ENCODE measurements around the gene MYO1H.
A peak's percentile ranks its signal among the peaks of the same experiment; 100 is the strongest.

Gene MYO1H

DNA sequence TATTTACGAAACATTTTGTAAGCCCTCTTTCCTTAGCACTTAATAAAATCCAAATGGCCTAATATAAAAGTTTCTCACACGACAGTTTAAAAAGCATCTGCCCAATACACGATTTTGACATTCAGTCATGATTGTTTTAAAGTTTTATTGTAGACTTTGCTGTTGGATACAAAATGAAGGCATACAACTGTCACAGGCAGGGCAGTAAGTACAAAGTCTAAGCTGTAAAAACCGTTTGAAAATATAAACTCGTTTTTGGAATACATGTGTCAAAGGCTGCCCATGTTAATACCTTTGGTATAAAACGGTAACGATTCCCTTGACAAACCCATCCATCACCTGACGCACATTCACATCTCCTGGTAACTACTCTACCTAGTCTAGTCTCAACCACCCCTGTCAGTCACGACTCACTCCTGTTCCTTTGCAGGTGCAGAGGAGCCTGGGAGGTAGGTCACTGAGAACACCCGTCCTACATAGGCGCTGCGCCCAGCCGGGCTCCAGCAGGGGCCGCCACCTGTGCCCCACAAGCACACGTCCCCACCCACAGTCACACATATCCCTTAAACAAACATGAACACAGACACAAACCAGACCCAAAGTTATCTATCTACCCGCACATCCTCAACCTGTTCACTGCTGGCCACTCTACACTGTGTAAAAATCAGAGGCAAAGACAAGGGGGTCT is 102.3 kb downstream of the MYO1H start:
- 89% methylated on average over 16 of the region's 16 CpGs for WGBS
- H3K9me3 ChIP-seq (ENCODE audit: insufficient read depth, low read depth, low read length): no peaks in the 10 kb centered on the region
- no peak overlapping the region for H3K4me3 ChIP-seq (ENCODE audit: low read length)
- H3K27me3 ChIP-seq (ENCODE audit: insufficient read depth, low read length): no peaks in the 10 kb centered on the region
- H3K9ac ChIP-seq (ENCODE audit: low read depth, low read length): no peak overlapping the region
- H3K36me3 ChIP-seq (ENCODE audit: insufficient read depth, low read length): peaks cover 95% of the 10 kb centered on the region
- no peak overlapping the region for H3K27ac ChIP-seq (ENCODE audit: low read depth, low read length)
- H3K4me1 ChIP-seq (ENCODE audit: insufficient read depth, low read length): no peaks in the 10 kb centered on the region

DNA sequence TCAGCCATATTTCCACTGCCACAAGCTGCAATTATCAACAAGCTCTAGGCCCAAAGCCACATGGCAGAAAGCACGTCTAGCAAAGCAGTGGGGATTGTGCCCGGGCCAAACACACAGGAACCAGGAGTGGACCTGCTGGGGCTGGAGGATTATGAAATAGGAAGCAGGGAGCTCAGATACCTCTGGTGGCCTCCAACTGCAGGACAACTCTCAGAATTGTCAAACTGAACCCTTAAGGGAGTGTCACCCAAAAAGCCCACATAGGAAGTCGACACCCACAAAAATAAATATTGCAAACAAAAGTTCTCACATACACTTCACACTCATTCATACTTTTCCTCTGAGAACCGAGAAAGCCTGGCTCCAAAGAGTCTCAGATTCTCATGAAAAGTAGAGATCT is 103.3 kb downstream of the MYO1H start:
- Histone ChIP-seq H3K36me3 (ENCODE audit: insufficient read depth, low read length) (peaks cover 95% of the 10 kb centered on the region), H3K9me3 (ENCODE audit: insufficient read depth, low read depth, low read length) (no peaks in the 10 kb centered on the region), H3K4me1 (ENCODE audit: insufficient read depth, low read length) (no peaks in the 10 kb centered on the region), H3K4me3 (ENCODE audit: low read length) (no peak overlapping the region), H3K27me3 (ENCODE audit: insufficient read depth, low read length) (no peaks in the 10 kb centered on the region), H3K27ac (ENCODE audit: low read depth, low read length) (no peak overlapping the region), H3K9ac (ENCODE audit: low read depth, low read length) (no peak overlapping the region)
- 82% methylated on average over 4 of the region's 4 CpGs for WGBS

DNA sequence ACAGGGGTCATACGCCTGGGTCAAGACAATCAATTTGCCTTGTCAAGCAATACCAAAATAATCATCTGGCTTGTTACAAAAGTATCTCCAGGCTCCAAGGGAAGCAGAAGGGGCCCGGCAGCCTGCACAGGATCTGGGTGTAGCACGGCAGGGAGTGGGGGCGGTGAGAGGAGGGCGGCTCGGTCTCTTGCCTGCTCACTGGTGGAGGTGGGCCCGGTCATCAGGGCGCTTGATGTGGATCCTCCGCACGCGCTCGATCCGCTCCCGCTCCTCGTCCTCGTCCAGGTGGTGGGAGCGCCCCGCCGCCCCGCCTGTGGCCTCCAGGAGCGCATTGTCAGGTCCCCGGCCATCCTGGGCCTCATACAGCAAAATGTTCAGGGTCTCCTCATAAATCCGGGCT is 103.7 kb downstream of the MYO1H start:
- no peaks in the 10 kb centered on the region for H3K9me3 ChIP-seq (ENCODE audit: insufficient read depth, low read depth, low read length)
- peaks cover 95% of the 10 kb centered on the region for H3K36me3 ChIP-seq (ENCODE audit: insufficient read depth, low read length)
- H3K9ac ChIP-seq (ENCODE audit: low read depth, low read length): no peak overlapping the region
- H3K27me3 ChIP-seq (ENCODE audit: insufficient read depth, low read length): no peaks in the 10 kb centered on the region
- no peaks in the 10 kb centered on the region for H3K4me1 ChIP-seq (ENCODE audit: insufficient read depth, low read length)
- no peak overlapping the region for H3K27ac ChIP-seq (ENCODE audit: low read depth, low read length)
- whole genome bisulfite sequencing: 96% methylated on average over 23 of the region's 23 CpGs
- H3K4me3 ChIP-seq (ENCODE audit: low read length): no peak overlapping the region

DNA sequence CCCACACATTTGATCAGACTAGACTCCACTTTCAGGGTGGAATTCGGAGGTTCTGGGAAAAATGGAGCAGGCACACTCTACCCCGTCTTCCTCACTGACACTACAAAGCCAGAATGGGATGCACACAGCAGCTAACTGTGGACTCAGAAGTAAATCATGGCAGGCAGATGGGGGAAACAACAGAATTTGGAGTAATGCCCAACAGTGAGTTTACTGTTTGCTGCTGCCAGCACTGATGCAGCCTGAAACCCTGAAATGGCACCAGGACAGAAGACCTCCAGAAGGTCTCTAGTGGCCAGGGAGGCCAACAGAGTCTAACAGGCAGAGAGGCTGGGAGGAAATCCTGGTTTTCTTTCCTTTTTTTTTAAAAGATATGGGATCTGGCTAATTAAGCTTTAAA is 104.8 kb downstream of the MYO1H start:
- H3K4me1 ChIP-seq (ENCODE audit: insufficient read depth, low read length): peaks cover 6% of the 10 kb centered on the region
- H3K9me3 ChIP-seq (ENCODE audit: insufficient read depth, low read depth, low read length): no peaks in the 10 kb centered on the region
- H3K27ac ChIP-seq (ENCODE audit: low read depth, low read length): no peak overlapping the region
- no peak overlapping the region for H3K9ac ChIP-seq (ENCODE audit: low read depth, low read length)
- no peak overlapping the region for H3K4me3 ChIP-seq (ENCODE audit: low read length)
- no peaks in the 10 kb centered on the region for H3K27me3 ChIP-seq (ENCODE audit: insufficient read depth, low read length)
- WGBS: 98% methylated on average over 2 of the region's 2 CpGs
- peaks cover 97% of the 10 kb centered on the region for H3K36me3 ChIP-seq (ENCODE audit: insufficient read depth, low read length)

DNA sequence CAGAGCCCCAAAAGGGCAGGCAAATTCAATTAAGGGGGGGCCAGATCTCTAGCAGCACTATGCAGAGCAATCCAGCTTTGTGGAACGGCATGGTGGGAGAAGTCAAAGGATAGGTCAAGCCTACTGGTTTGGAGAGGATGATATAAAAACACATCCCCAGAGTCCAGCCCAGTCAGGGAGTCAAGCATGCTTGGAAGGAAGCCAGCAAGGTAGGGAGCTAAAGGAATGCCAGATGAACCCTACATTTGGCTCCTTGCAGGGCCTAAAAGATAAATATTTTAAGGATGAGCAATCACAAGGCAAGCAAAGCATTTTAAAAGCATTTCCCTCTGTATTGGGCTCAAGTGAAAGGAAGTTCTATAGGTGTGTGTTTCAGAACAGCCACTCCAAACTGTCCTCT is 108.0 kb downstream of the MYO1H start:
- Histone ChIP-seq H3K27me3 (ENCODE audit: insufficient read depth, low read length) (no peaks in the 10 kb centered on the region), H3K36me3 (ENCODE audit: insufficient read depth, low read length) (peaks cover 84% of the 10 kb centered on the region), H3K4me3 (ENCODE audit: low read length) (no peak overlapping the region), H3K9me3 (ENCODE audit: insufficient read depth, low read depth, low read length) (no peaks in the 10 kb centered on the region), H3K4me1 (ENCODE audit: insufficient read depth, low read length) (peaks cover 37% of the 10 kb centered on the region), H3K27ac (ENCODE audit: low read depth, low read length) (no peak overlapping the region), H3K9ac (ENCODE audit: low read depth, low read length) (no peak overlapping the region)
- 88% methylated on average over 1 of the region's 1 CpG for WGBS

DNA sequence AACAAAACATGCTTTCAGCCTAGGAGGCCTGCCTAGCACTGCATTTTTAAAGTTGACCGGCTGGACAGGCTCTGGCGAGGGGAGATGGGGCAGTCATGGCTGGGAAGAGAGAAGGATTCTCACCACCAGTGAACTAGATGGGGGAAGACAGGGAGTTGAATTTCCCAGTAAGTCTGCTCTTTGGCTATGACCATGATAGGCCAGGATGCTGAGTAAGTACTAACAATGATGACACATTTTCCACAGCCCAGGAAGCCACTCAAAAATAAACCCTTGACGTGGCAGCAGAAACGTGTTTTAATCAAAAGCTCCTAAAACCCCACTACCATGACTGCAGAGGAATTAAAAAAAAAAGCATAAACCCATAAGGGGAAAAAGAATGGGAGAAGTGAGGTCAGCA is 110.4 kb downstream of the MYO1H start:
- H3K27ac ChIP-seq (ENCODE audit: low read depth, low read length): peak overlapping the region; percentile 98
- H3K36me3 ChIP-seq (ENCODE audit: insufficient read depth, low read length): peaks cover 60% of the 10 kb centered on the region
- H3K27me3 ChIP-seq (ENCODE audit: insufficient read depth, low read length): no peaks in the 10 kb centered on the region
- peak overlapping the region; percentile 26 for H3K4me3 ChIP-seq (ENCODE audit: low read length)
- H3K4me1 ChIP-seq (ENCODE audit: insufficient read depth, low read length): peaks cover 60% of the 10 kb centered on the region
- peak overlapping the region; percentile 67 for H3K9ac ChIP-seq (ENCODE audit: low read depth, low read length)
- H3K9me3 ChIP-seq (ENCODE audit: insufficient read depth, low read depth, low read length): no peaks in the 10 kb centered on the region
- WGBS: 41% methylated on average over 4 of the region's 4 CpGs

DNA sequence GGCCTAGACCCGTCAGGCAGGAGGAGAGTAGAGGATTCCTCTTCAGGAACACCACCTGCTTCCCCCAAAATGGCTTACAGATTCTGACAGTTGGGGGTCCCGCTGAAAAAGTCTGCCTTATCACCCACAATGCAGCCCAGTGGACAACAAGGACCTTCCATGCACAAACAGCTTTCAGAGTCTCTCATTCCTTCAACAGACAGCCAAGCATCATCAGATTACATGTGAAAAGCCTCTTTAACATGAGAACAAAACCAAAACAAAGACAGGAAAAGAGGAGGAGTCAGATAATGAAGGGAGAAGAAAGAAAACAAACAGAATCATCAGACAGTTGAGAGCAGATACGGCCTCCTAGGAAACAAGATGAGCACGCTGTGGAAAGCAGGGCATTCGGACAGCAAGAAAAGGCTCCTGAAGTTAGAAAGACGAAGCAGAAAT is 111.1 kb downstream of the MYO1H start:
- Histone ChIP-seq H3K9me3 (ENCODE audit: insufficient read depth, low read depth, low read length) (no peaks in the 10 kb centered on the region), H3K36me3 (ENCODE audit: insufficient read depth, low read length) (peaks cover 53% of the 10 kb centered on the region), H3K4me1 (ENCODE audit: insufficient read depth, low read length) (peaks cover 67% of the 10 kb centered on the region), H3K4me3 (ENCODE audit: low read length) (peak overlapping the region; percentile 26), H3K27ac (ENCODE audit: low read depth, low read length) (peak overlapping the region; percentile 98), H3K9ac (ENCODE audit: low read depth, low read length) (peak overlapping the region; percentile 67), H3K27me3 (ENCODE audit: insufficient read depth, low read length) (no peaks in the 10 kb centered on the region)
- WGBS: 5% methylated on average over 6 of the region's 6 CpGs

DNA sequence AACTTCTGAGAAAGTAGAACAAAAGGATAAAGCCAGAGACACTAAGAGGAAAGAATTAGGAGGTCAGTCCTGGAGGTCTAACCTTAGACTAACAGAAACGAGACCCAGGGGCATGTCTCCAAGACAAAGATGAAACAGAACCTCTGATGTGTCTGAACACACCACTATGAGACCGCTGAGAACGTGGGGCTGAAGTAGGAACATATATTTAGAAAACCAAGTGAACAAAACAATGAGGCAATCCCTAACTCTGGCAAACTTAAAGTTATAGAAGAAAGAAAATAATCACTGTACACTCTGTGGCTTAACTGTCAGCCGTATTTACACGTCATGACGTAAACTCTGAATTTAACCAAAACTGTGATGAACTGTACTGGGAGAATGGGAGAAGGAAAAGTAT is 111.5 kb downstream of the MYO1H start:
- H3K27ac ChIP-seq (ENCODE audit: low read depth, low read length): peak overlapping the region; percentile 98
- peaks cover 72% of the 10 kb centered on the region for H3K4me1 ChIP-seq (ENCODE audit: insufficient read depth, low read length)
- H3K9me3 ChIP-seq (ENCODE audit: insufficient read depth, low read depth, low read length): no peaks in the 10 kb centered on the region
- H3K27me3 ChIP-seq (ENCODE audit: insufficient read depth, low read length): no peaks in the 10 kb centered on the region
- peak overlapping the region; percentile 67 for H3K9ac ChIP-seq (ENCODE audit: low read depth, low read length)
- peaks cover 49% of the 10 kb centered on the region for H3K36me3 ChIP-seq (ENCODE audit: insufficient read depth, low read length)
- peak overlapping the region; percentile 3; the same call in 1 of the 2 replicates for H3K4me3 ChIP-seq (ENCODE audit: low read length)
- 50% methylated on average over 6 of the region's 6 CpGs for WGBS

DNA sequence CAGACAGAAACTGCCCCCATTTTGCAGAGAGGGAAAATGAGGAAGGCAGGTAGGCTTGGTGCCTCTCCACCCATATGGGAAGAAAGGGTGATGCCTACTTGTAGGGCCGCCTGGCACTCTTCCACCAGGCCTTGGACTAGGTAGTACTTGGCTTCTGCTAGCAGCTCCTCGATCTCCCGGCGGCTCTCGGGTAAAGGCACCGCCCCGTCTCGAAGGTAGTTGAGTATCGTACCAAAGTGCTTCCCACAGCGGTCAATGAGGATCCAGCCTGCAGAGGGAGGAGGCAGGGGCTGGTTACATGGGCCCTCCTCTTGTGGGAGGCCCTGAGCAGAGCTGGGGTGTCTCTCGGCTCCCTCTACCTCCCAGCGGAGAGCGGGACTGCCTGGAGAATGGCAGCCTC is 112.8 kb downstream of the MYO1H start:
- Histone ChIP-seq H3K36me3 (ENCODE audit: insufficient read depth, low read length) (peaks cover 43% of the 10 kb centered on the region), H3K4me3 (ENCODE audit: low read length) (no peak overlapping the region)

DNA sequence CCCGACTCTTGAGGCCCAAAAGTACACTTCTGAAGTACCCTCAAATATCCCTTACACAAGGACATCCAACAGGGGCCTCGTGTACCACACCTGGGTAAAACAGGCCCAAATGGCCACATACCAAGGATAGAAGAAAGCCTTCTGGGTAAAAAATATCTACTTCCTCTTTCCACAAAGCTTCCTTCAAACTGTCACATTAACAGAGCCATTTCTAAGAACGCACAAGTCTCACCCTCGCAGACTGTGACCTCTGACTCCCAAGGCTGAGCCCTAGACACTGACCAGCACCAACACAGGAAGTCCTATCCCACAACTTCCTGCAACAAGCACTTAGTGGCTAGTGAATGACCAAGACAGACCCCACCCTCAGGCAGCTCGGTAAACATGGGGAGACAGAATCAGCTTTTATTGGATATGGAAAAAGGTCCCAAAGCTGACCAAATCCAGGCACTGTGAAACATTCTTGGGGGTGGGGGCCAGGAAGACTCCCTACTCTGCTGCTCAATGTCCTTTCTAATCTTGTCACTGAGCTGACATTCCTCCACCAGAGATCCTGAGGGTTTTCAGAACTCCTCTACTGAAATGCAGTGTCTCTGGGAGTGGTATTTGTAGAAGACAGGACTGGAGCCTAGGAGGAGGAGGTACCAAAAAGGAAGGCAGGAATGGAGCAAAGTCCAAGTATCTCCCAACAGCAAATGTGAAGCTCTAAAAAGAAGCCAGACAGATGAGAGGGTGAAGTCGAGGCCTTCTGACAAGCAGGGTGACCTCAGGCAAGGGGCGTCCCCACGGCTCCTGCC is 113.5 kb downstream of the MYO1H start:
- Histone ChIP-seq H3K36me3 (ENCODE audit: insufficient read depth, low read length) (peaks cover 43% of the 10 kb centered on the region), H3K27me3 (ENCODE audit: insufficient read depth, low read length) (no peaks in the 10 kb centered on the region), H3K9ac (ENCODE audit: low read depth, low read length) (peak overlapping the region; percentile 9; the same call in 1 of the 2 replicates), H3K4me1 (ENCODE audit: insufficient read depth, low read length) (peaks cover 81% of the 10 kb centered on the region), H3K27ac (ENCODE audit: low read depth, low read length) (peak overlapping the region; percentile 98), H3K4me3 (ENCODE audit: low read length) (no peak overlapping the region), H3K9me3 (ENCODE audit: insufficient read depth, low read depth, low read length) (no peaks in the 10 kb centered on the region)
- 85% methylated on average over 8 of the region's 8 CpGs for WGBS

More for the DNA sequence above, 112.8 kb downstream of the MYO1H start:
- H3K27ac ChIP-seq (ENCODE audit: low read depth, low read length): peak overlapping the region; percentile 98
- no peaks in the 10 kb centered on the region for H3K9me3 ChIP-seq (ENCODE audit: insufficient read depth, low read depth, low read length)
- no peaks in the 10 kb centered on the region for H3K27me3 ChIP-seq (ENCODE audit: insufficient read depth, low read length)
- H3K4me1 ChIP-seq (ENCODE audit: insufficient read depth, low read length): peaks cover 81% of the 10 kb centered on the region
- 92% methylated on average over 13 of the region's 13 CpGs for WGBS
- H3K9ac ChIP-seq (ENCODE audit: low read depth, low read length): no peak overlapping the region
